GM18507 (cell line): ENCODE data around the gene FNDC3B.

Source experiments
- DNase-seq: peaks from one replicate; pipeline ENCODE4 v3.0.0; 2011; ENCODE audit warnings: low read depth; ENCODE audit not compliant: insufficient read length; ENCODE audit errors: extremely low spot score
- FAIRE-seq: peaks from 2 replicates; lab custom pipeline; 2011; peaks lifted over from hg19 to GRCh38; lab: Jason Lieb, UNC

The FNDC3B gene

GRCh38 chr3:172323894-172324610 is 284.7 kb downstream of the FNDC3B start:
- DNase-seq (no peak), FAIRE-seq (no peak)

GRCh38 chr3:172324611-172325203 is 285.3 kb downstream of the FNDC3B start:
- DNase-seq = no peak
- no peak for FAIRE-seq

- DNase-seq (no peak), FAIRE-seq (no peak)
Observed at GRCh38 chr3:172325461-172325860, 286.1 kb downstream of the FNDC3B start.

- FAIRE-seq (no peak), DNase-seq (no peak)
Observed at GRCh38 chr3:172326993-172327392, 287.6 kb downstream of the FNDC3B start.

GRCh38 chr3:172328282-172328681 is 288.9 kb downstream of the FNDC3B start:
- FAIRE-seq = no peak

GRCh38 chr3:172329070-172329469 is 289.7 kb downstream of the FNDC3B start:
- DNase-seq (no peak), FAIRE-seq (no peak)

More at GRCh38 chr3:172328282-172328681, 288.9 kb downstream of the FNDC3B start:
- DNase-seq = no peak

- FAIRE-seq (no peak), DNase-seq (no peak)
Observed at GRCh38 chr3:172330413-172330812, 291.0 kb downstream of the FNDC3B start.

- peak; percentile 89 for FAIRE-seq
- DNase-seq = no peak
Observed at GRCh38 chr3:172332256-172333041, 293.1 kb downstream of the FNDC3B start.

GRCh38 chr3:172333042-172333377 is 293.6 kb downstream of the FNDC3B start:
- no peak for FAIRE-seq
- DNase-seq = no peak

GRCh38 chr3:172333692-172334457 is 294.5 kb downstream of the FNDC3B start:
- no peak for DNase-seq
- no peak for FAIRE-seq

- no peak for FAIRE-seq
- no peak for DNase-seq
Observed at GRCh38 chr3:172334671-172335207, 295.4 kb downstream of the FNDC3B start.

GRCh38 chr3:172339892-172340291 is 300.5 kb downstream of the FNDC3B start:
- no peak for DNase-seq
- no peak for FAIRE-seq

- DNase-seq = no peak
- FAIRE-seq = no peak
Observed at GRCh38 chr3:172340583-172340982, 301.2 kb downstream of the FNDC3B start.

- DNase-seq (no peak), FAIRE-seq (peak; percentile 86)
Observed at GRCh38 chr3:172341482-172342059, 302.2 kb downstream of the FNDC3B start.

GRCh38 chr3:172342097-172342659 is 302.8 kb downstream of the FNDC3B start:
- no peak for DNase-seq
- FAIRE-seq = no peak

- no peak for FAIRE-seq
Observed at GRCh38 chr3:172343117-172343516, 303.7 kb downstream of the FNDC3B start.

GRCh38 chr3:172343979-172344378 is 304.6 kb downstream of the FNDC3B start:
- DNase-seq (no peak), FAIRE-seq (no peak)

More at GRCh38 chr3:172343117-172343516, 303.7 kb downstream of the FNDC3B start:
- DNase-seq = no peak

GRCh38 chr3:172346161-172346560 is 306.8 kb downstream of the FNDC3B start:
- FAIRE-seq = no peak
- DNase-seq = no peak
